ENCODE results near the gene CYB561D1.

The CYB561D1 gene

GRCh38 chr1:109529881-109530456, 36.1 kb downstream of the CYB561D1 start:
- no peak for DNase-seq
- TF ChIP-seq CTCF (IDR thresholded peaks at IDR 0.05; ENCODE audit: low read length) (no peak), EZH2phosphoT487 (IDR thresholded peaks at IDR 0.05; ENCODE audit: low read length) (no peak), EZH2 (optimal IDR thresholded peaks at IDR 0.05; ENCODE audit: low read depth, low read length) (no peak)
- no peak overlapping the region for H3K4me3 ChIP-seq (ENCODE audit: low read length)

GRCh38 chr1:109530457-109531087, 36.7 kb downstream of the CYB561D1 start:
- Histone ChIP-seq H3K4me2 (ENCODE audit: low read depth, low read length) (no peak overlapping the region), H3K9me3 (replicated peaks; ENCODE audit: insufficient read depth, low read length) (no peaks in the 10 kb centered on the region), H3K9me2 (replicated peaks; ENCODE audit: insufficient read depth, low read length) (no peaks in the 10 kb centered on the region), H3K27ac (ENCODE audit: low read length) (no peak overlapping the region), H2AFZ (ENCODE audit: low read length) (no peak overlapping the region), H3K9ac (ENCODE audit: low read length) (no peak overlapping the region), H3K4me3 (ENCODE audit: low read length) (no peak overlapping the region), H3K27me3 (replicated peaks; ENCODE audit: insufficient read depth, low read length) (no peaks in the 10 kb centered on the region), H4K20me1 (ENCODE audit: insufficient read depth, low read length) (no peaks in the 10 kb centered on the region), H3F3A (ENCODE audit: insufficient read depth, low read length) (no peaks in the 10 kb centered on the region), H3K36me3 (replicated peaks; ENCODE audit: insufficient read depth, low read length) (no peaks in the 10 kb centered on the region), H3K4me1 (ENCODE audit: low read length) (no peaks in the 10 kb centered on the region), H3K79me2 (ENCODE audit: low read length) (no peaks in the 10 kb centered on the region)
- no peak for TF ChIP-seq EZH2 (optimal IDR thresholded peaks at IDR 0.05; ENCODE audit: low read depth, low read length)
- no peak for TF ChIP-seq CTCF (IDR thresholded peaks at IDR 0.05; ENCODE audit: low read length)
- TF ChIP-seq EZH2phosphoT487 (IDR thresholded peaks at IDR 0.05; ENCODE audit: low read length) = no peak
- DNase-seq = no peak

More at GRCh38 chr1:109529881-109530456, 36.1 kb downstream of the CYB561D1 start:
- H3K9me2 ChIP-seq (replicated peaks; ENCODE audit: insufficient read depth, low read length) = no peaks in the 10 kb centered on the region
- H3K27ac ChIP-seq (ENCODE audit: low read length) = no peak overlapping the region
- no peaks in the 10 kb centered on the region for H3F3A ChIP-seq (ENCODE audit: insufficient read depth, low read length)
- no peaks in the 10 kb centered on the region for H3K9me3 ChIP-seq (replicated peaks; ENCODE audit: insufficient read depth, low read length)
- H3K79me2 ChIP-seq (ENCODE audit: low read length) = no peaks in the 10 kb centered on the region
- no peak overlapping the region for H2AFZ ChIP-seq (ENCODE audit: low read length)
- no peaks in the 10 kb centered on the region for H3K27me3 ChIP-seq (replicated peaks; ENCODE audit: insufficient read depth, low read length)
- H3K36me3 ChIP-seq (replicated peaks; ENCODE audit: insufficient read depth, low read length) = no peaks in the 10 kb centered on the region
- H3K9ac ChIP-seq (ENCODE audit: low read length) = no peak overlapping the region
- no peak overlapping the region for H3K4me2 ChIP-seq (ENCODE audit: low read depth, low read length)
- no peaks in the 10 kb centered on the region for H3K4me1 ChIP-seq (ENCODE audit: low read length)
- no peaks in the 10 kb centered on the region for H4K20me1 ChIP-seq (ENCODE audit: insufficient read depth, low read length)

- DNase-seq = no peak
- no peak overlapping the region for H3K27ac ChIP-seq (ENCODE audit: low read length)
- no peak overlapping the region for H3K9ac ChIP-seq (ENCODE audit: low read length)
- H3F3A ChIP-seq (ENCODE audit: insufficient read depth, low read length) = no peaks in the 10 kb centered on the region
- TF ChIP-seq EZH2 (optimal IDR thresholded peaks at IDR 0.05; ENCODE audit: low read depth, low read length) (no peak), CTCF (IDR thresholded peaks at IDR 0.05; ENCODE audit: low read length) (no peak), EZH2phosphoT487 (IDR thresholded peaks at IDR 0.05; ENCODE audit: low read length) (no peak)
- H3K79me2 ChIP-seq (ENCODE audit: low read length) = no peaks in the 10 kb centered on the region
- H3K9me2 ChIP-seq (replicated peaks; ENCODE audit: insufficient read depth, low read length) = no peaks in the 10 kb centered on the region
- H2AFZ ChIP-seq (ENCODE audit: low read length) = no peak overlapping the region
- no peaks in the 10 kb centered on the region for H3K9me3 ChIP-seq (replicated peaks; ENCODE audit: insufficient read depth, low read length)
- H4K20me1 ChIP-seq (ENCODE audit: insufficient read depth, low read length) = no peaks in the 10 kb centered on the region
- H3K4me1 ChIP-seq (ENCODE audit: low read length) = no peaks in the 10 kb centered on the region
- no peaks in the 10 kb centered on the region for H3K36me3 ChIP-seq (replicated peaks; ENCODE audit: insufficient read depth, low read length)
- no peak overlapping the region for H3K4me3 ChIP-seq (ENCODE audit: low read length)
- H3K4me2 ChIP-seq (ENCODE audit: low read depth, low read length) = no peak overlapping the region
- no peaks in the 10 kb centered on the region for H3K27me3 ChIP-seq (replicated peaks; ENCODE audit: insufficient read depth, low read length)
Observed at GRCh38 chr1:109531380-109531779, 37.5 kb downstream of the CYB561D1 start.
